HG03558 (cell line): ENCODE results near the gene MRPL14.
"Not testable (repeated sequence)": the region's sequence is repeated elsewhere in the genome, so short reads cannot be mapped to it uniquely, and the experiment has no call there.

ENCODE experiments used
- ATAC-seq: cut with Tn5 transposase; IDR thresholded peaks from one replicate; pipeline ENCODE4 v1.9.1; 2021; ENCODE audit warnings: moderate number of reproducible peaks; ENCODE audit not compliant: unreplicated experiment; ENCODE audit errors: extremely low read depth

The MRPL14 gene

DNA sequence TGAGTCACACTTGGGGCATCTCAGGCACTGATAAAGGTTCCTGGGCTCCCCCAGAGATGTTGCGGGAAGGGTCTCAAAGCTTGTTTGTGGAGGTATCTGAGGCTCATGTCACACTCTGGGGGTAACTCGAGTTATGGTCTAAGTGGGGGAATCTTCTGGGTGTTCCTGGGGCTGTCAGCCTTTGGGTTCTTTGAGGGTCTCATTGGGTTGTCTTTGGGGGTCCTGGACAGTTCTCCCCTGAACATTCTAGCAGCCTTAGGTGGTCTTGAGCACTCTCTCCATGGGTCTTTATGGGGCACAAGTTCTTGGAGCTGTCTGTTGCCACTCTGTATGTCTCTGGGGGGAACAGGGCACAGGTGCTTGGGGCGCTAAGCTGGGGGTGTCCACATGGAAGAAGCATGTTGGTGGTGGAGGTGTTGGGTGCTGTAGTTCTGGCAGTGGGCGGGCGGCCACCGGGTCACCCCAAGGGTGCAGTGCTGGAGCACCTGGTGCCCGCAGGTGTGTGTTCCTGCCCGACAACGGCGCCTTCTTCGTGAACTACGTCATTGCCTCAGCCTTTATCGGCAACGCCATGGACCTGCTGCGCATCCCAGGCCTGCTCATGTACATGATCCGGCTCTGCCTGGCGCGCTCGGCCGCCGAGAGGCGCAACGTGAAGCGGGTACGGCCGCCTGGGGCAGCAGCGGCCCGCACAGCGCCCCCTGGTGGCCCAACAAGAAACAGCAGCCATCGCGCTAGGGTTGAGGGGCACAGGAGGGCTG is 24.3 kb upstream of the MRPL14 start:
- ATAC-seq: no peak

DNA sequence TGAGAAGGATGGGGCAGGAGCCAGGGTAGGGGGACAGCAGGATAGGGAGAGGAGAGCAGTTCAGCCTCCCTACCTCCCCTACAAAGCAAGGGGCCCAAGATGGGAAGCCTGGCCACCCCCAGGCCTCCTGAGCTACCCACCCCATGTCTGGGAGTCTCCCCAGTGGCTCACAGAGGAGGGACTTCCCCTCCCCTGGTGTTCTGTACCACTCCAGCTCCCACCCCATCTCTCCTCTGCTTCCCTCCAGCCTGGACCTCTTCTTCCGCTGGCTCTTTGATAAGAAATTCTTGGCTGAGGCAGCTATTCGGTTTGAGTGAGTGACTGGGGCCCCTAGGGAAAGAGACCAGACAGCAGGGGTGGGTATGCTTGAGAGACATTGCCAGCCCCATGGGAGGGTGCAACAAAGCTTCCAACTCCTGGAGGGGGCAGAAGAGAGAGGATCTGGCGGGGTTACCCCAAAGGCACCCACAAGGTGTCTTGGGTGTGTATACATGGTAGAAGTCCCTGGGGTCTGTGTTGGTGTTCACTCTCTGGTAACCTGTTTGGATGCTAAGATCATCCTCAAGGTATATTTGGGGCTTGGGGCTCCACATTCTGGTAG is 23.2 kb upstream of the MRPL14 start:
- ATAC-seq: no peak

GRCh38 chr6:44149369-44150012 is 22.2 kb upstream of the MRPL14 start:
- no peak for ATAC-seq

GRCh38 chr6:44148306-44148705 is 21.1 kb upstream of the MRPL14 start:
- ATAC-seq: no peak

DNA sequence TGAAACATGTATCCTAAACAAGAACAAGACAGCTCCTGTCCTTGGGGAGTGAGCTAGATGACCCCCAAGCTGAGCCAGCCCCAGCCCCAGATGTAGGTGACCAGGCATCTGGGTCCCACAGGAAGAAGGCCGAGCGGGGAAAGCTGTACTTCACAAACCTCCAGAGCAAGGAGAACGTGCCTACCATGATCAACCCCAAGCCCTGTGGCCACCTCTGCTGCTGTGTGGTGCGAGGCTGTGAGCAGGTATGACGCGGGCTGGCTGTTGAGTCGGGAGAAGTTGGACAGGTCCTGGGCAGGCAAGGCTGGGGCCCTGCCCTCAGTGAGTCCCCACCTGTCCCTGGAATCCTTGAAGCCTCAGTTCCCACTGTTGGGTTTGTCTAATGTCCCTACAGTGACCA is 20.0 kb upstream of the MRPL14 start:
- no peak for ATAC-seq

GRCh38 chr6:44146685-44147084 is 19.4 kb upstream of the MRPL14 start:
- no peak for ATAC-seq

GRCh38 chr6:44145839-44146238 is 18.6 kb upstream of the MRPL14 start:
- ATAC-seq: no peak

DNA sequence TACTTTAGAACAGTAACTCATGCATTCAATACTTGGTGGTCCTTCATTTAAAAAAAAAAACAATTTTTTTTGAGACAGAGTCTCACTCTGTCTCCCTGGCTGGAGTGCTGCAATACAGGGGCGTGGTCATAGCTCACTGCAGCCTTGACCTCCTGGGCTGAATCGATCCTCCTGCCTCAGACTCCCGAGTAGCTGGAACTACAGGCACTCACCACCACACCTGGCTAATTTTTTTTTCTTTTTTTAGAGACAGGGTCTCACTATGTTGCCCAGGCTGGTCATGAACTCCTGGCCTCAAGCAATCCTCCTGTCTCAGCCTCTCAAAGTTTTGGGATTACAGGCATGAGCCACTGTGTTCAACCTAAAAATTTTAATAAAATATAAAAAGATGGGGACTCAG is 17.3 kb upstream of the MRPL14 start:
- ATAC-seq: not testable (repeated sequence)

DNA sequence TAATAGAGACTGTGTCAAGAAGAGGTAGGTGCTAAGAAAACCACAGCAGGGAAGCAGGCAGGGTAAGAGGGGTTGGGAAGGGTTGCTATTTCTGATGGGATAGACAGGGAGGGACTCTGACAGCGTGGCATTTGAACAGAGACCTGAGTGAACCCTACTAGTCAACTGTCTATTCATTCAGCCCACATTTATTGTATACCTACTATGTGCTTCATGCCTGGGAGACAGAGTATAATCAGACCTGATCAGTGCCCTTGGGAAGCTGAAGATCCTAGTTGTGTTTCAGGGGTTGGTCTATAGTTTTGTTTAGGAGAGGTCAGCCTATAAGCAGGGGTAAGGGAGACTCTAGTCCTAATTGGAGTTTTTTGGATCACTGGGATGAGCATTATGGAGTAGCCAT is 16.5 kb upstream of the MRPL14 start:
- no peak for ATAC-seq

DNA sequence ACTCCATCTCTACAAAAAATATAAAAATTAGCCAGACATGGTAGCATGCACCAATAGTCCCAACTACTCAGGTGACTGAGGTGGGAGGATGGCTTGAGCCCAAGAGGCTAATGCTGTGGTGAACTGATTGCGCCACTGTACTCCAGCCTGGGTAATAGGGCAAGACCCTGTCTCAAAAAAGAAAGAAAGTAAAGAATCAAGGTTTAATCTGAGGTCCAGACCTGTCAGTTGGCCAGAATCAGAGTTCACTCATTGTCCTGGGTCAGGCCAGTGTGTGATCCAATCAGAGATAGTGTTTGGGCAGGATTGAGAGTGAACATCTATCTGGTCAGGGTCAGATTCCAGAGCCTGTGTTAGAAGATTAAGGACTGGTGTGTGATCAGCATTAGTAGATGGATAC is 15.6 kb upstream of the MRPL14 start:
- no peak for ATAC-seq

- ATAC-seq: no peak
Observed at GRCh38 chr6:44139351-44139743, 12.1 kb upstream of the MRPL14 start.

GRCh38 chr6:44138717-44139350 is 11.6 kb upstream of the MRPL14 start:
- no peak for ATAC-seq

DNA sequence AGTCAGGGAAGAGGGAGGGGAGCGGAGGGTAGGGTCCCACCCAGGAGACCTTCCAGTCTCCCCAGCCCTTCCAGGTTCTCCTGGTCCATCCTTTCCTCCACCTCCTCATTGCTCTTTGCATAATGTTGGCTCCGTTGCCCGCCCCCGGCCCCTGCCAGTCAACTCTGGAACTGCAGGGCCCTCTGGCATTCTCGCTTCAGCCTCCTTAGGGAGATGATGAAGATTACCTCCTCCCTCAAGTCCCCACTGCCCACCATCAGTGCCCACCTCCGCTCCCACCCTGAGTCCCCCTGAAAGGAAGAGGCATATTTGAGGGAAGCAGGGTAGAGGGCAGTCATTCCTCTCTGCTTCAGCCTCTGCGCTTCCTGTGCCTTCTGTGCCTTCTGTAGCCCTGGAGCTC is 8.6 kb upstream of the MRPL14 start:
- no peak for ATAC-seq

DNA sequence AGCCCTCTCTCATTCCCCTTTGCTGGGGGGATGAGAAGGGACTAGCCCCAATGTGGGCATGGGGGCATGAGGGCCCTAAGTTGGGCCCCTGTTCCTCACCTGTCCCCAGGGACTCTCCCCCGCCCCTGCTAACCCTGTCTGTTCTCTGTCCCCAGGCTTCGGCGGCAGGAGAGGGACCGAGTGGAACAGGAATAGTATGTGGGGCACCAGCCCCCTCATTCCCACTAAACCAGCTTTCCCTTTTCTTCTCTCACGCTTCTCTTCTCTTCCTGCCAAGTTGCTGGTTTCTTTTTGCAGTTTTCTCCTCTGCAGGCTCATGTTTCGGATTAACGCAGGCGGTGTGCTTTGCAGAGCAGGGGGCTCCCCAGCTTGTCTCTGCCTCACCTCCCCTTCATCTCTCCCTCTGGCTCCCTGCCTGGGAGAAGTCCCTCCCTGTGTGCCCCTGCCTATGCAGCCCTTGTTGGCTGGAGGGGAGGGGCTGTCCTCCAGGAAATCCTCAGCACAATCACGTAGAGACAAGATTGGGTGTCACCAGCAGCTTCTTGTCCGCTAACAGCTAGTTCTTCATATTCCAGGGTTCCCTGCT is 8.0 kb upstream of the MRPL14 start:
- no peak for ATAC-seq

DNA sequence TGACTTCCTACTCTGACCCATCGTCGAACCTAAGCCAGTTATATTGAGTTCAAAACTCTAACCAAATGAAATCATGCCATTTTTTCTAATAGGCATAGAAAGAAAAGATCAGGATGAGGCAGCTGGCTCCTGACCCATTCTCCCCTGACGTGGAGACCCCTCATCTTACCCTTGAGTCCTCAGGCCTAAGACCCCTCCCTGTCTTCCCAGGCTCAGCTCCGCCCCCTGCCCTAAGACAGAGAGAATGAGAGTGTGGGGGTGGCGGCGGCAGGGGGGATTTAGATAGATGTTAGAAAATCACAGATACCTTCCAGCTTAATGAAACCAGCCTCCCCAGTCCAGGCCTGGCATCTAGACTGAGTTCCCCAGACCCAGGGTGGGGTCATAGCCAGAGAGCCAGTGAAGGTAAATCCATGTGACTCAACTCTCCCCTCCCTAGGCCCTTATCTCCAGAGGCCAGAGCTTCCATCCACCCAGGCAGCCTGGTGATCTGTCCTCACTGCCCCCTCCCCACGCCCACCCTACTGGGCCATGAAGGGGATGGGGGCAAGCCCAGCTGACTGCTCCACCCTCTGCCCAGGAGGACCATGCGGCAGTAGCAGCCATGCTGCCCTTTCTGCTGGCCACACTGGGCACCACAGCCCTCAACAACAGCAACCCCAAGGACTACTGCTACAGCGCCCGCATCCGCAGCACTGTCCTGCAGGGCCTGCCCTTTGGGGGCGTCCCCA is 6.9 kb upstream of the MRPL14 start:
- no peak for ATAC-seq

DNA sequence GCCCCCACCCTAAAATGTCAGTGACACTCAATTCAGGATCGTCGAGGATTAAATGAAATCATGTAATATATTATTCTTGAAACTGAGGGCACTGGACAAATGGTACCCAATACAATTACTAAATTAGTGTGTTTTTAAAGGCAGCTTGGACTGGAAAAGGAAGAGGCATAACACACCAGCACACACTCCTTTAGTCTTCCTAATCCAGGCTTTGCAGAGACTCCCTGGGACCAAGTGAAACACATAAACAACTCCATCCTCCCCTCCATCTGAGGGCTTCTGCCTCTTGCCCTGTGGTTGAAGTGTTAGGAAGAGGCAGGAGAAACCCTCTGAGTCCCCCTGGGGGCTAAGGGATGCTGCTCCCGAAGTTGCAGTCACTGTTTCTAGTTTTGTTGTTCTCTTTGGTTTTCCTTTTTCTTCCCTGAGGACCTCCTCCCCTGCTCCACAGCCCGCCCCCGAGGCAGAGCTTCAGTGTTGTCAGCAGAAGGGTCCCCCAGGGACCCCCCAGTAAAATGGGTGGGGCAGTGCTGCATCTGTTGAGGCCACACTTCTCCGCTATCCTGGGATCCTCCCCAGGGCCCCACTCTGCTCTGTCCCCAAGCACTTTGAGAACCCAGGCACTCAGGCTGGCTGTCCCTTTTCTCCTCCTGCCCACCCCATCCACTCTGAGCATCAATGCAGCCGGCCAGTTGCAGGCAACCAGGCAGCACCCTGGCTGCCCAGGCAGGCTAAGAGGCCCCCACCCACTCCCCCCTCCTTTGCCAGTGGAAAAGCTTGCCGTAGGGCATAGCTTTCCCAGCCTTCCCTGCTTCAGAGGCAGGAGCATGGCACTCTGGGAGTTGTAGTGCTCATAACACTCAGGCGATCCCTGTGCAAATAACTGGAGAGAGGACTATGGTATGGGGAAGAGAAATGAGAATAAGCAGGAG is 6.0 kb upstream of the MRPL14 start:
- ATAC-seq: no peak

DNA sequence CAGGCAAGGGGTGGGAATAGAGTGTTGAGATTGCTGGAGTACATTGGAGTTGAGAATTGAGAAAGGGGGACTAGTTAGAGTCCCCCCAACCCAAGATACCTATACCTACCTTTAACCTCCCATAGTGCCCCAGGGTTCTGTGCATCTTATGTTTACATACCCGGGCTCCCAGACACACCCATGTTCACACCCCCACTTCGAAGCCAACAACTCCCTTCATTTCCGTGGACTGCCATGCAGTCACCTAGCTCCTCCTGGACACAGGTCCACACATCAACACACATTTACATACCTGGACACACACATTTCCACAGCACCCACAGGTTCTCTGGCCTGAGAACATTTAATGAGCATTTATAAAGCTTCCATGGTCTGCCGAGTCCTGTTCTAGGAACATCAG is 5.2 kb upstream of the MRPL14 start:
- ATAC-seq: no peak

DNA sequence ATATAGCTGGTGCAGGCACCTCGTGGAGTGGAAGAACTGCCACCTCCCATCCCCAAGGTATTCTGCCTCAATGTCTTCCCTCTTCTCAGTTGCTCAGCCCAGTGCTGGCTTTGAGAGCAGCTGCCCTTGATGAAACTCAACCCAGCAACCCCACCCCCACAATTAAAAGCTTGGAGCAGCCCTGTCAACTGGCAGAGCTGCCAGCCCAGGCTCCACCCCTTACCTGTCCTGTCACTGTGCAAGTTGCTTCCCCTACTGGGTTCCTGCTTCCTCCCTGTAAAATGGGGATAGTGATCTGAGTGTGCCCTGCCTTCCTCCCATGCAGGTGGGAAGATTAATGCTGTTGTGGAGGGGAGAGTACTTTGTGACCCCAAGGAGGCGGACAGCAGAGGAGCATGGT is 4.6 kb upstream of the MRPL14 start:
- no peak for ATAC-seq

DNA sequence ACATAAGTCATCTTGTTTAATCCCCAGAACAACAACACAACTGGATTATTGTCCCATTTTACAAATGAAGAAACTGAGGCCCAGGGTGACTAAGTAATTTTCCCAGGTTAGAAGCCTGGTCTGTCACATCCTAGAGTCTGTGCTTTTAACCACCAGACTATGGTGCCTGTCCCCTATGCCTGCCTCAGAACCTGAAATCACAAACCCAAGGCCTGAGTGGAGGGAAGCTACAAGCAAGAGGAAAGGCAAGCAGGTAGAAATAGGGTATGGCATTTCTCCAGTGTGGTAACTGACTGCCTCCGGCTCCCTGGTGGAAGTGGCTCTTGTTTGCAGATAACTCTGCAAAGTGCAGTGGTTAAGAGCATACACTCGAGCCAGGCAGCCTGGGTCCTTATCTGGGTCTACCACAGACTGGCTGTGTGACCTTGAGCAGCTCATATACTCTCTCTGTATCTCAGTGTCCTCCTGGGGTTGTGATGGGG is 2.6 kb upstream of the MRPL14 start:
- ATAC-seq: no peak
